HG03520 (cell line): ENCODE measurements around the gene TXN2.
"Not testable (repeated sequence)": the region's sequence is repeated elsewhere in the genome, so short reads cannot be mapped to it uniquely, and the experiment has no call there.

Source experiments
- ATAC-seq: cut with Tn5 transposase; IDR thresholded peaks from one replicate; pipeline ENCODE4 v1.9.1; 2021; ENCODE audit warnings: mild to moderate bottlenecking, moderate library complexity; ENCODE audit not compliant: unreplicated experiment

TXN2 gene, protein sequence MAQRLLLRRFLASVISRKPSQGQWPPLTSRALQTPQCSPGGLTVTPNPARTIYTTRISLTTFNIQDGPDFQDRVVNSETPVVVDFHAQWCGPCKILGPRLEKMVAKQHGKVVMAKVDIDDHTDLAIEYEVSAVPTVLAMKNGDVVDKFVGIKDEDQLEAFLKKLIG

DNA sequence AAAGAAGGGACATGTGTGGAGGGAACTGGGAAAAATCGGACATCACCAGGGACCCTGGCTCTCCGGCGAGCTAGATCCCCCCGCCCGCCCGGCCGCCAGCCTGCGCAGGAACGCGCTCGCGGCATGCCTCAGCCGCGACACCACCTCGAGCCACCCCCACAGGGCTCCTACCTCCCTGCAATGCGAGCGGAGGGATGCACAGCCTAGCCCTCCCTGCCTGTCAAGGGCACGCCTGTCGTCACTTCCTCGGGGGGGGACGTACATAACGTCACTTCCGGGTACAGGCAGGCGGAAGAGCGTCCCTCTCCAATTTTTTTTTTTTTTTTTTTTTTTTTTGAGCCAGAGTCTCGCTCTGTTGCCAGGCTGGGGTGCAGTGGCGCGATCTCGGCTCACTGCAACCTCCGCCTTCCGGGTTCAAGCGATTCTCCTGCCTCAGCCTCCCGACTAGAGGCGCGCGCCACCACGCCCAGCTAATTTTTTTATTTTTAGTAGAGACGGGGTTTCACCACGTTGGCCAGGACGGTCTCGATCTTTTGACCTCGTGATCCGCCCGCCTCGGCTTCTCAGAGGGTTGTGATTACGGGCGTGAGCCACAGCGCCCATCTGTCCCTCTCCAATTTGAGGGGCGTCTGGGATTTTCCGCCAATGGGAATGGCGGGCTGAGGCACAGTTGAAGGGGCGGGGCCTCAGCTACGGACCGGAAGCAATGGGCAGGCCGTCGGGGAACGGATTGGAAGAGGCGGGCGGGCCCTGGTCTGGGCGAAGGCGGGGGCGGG lies at the start of gene TXN2:
TSS of gene TXN2 (minus strand) at position 248 of the 776 bp plus-strand sequence. CDS start 803 bp downstream, outside the sequence.
- ATAC-seq, result peak; percentile 83

DNA sequence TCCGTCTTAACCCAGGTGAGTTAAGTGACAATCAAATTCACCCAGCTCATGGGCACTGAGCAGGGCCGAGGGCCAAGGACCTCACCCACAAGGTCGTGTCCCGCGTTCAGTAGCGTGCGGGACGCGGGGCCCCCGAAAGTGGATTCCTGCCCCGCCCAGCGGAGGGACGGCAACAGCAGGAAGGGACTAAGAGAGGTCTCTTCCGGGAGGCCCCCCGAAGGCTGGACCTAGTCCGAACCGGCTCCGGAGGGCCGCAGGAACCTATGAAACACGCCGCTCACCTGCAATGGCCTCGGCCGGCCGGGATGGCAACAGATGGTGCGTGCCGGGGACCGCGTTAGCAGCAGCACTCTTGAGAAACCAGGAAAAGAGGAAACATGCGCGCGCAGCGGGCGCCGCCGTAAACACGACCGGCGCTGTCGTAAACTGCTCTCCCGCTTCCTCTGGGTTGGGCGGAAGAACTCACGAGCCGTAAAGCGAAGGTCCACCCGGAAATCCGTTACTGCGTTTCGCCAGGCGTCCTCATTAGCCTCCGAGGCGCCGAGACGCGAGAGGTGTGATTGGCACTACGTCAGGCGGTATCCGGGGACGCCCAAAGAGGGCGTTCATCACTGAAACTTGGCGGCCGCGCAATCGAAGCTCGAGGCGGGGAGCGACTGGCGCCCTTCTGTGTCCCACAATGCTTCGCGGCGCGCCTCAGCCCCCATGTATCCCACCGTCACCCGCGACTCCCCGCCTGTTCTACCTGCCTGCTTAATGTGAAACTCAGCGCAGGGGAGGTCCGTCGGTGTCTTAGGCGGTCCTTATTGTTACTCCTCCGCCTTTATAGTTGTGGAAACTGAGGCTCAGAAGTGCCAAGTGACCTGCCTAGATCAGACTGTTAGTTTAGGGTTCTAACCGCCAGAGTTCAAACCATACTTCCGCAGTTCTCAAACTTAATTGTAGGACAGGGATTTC lies 47.6 kb upstream of the TXN2 start, which contains the start of gene EIF3D:
TSS of gene EIF3D (minus strand) at position 372 of the 957 bp plus-strand sequence. CDS start 3,045 bp downstream, outside the sequence.
- peak; percentile 83 for ATAC-seq

DNA sequence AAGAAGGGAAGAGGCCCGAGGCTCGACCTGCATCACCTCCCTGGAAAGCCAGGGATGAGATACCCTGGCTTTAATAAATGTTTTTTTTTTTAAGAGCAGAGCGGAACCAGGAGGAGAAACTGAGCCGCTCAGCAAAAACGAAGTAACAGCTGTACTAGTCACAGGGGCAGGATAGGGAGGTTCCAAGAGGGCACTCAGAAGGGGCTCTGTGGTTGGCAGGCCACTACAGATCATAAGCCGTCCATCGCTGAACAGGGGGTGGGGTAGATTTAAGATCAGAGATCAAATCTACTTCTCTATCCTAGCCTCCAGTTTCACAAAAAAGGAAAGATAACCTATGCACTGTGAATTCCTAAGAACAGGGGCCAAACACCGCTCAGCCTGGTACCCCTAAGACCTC lies 46.9 kb upstream of the TXN2 start:
- ATAC-seq, result no peak

DNA sequence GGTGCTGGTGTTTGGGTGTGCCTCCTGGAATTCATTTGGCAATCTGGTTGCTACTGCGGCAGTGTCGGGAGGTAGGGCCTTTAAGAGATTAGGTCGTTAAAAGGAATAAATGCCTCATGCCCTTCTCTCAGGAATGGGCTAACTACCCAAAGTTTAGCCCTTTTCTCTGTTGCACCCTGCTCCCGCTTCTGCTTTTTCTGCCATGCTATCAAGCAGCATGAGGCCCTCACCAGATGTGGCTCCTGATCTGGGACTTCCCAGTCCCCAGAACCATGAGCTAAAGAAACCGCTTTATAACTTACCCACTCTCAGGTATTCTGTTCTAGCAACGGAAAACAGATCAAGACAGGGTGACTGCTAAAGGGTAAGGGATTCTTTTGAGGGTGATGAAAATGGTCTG lies 41.2 kb upstream of the TXN2 start:
- ATAC-seq, result no peak

DNA sequence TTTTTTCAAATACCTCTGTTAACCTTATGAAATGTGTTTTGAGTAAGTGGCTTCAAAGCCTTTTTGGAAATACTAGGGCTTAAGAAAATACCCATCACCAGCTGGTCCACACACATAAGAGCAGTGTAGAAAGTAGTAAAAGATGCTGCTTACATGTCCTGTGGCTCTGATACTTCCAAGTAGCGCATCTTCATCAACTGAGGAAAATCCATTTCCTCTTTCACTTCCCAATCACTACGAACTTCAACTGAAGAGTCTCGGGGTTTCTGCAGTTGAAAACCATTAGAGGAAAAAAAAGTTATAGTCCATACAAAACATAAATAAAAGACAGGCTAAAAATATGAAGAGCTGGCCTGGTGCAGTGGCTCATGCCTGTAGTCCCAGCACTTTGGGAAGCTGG lies 39.0 kb upstream of the TXN2 start:
- ATAC-seq, result no peak

DNA sequence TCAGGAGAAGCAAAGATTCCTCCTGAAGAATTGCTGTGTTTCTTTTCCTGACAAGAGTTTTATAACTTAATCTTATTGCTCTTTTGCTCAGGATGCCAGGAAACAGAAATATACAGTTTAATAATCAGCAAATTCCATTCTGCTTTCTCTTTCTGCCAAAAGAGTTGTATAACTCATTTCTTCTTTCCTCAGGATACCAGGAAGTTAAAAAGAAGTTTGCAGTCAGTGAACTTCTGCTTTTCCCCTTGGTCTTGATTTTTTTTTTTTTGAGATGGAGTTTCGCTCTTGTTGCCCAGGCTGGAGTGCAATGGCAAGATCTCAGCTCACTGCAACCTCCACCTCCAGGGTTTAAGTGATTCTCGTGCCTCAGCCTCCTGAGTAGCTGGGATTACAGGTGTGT lies 38.5 kb upstream of the TXN2 start:
- not testable (repeated sequence) for ATAC-seq

DNA sequence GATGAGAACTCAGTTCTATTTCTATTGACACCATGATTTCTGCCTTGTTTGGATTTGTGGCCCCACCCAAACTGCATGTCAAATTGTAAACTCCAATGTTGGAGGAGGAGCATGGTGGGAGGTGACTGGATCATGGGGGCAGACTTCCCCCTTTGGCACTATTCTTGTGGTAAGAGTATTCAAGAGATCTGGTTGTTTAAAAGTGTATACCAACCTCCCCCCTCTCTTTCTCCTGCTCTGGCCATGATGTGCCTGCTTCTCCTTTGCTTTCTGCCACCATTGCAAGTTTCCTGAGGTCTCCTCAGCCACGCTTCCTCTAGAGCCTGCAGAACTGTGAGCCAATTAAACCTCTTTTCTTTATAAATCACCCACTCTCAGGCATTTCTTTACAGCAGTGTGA lies 33.3 kb upstream of the TXN2 start:
- ATAC-seq, result no peak

DNA sequence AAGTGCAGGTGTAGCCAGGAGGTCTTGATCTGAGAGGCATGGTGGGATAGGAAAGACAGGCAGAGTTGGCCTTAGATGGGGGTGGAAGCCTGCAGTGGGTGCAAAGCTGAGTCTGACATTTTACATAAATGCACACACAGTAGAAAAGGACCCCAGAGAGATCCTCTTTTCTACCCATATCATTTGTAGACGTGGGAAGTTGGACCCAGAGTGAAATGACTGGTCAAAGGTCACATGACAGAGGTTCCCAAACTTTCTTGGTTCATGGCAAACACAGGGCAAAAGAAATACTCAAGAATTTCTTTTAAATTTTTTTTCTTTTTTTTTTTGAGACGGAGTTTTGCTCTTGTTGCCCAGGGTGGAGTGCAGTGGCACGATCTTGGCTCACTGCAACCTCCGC lies 31.6 kb upstream of the TXN2 start:
- ATAC-seq, result no peak

DNA sequence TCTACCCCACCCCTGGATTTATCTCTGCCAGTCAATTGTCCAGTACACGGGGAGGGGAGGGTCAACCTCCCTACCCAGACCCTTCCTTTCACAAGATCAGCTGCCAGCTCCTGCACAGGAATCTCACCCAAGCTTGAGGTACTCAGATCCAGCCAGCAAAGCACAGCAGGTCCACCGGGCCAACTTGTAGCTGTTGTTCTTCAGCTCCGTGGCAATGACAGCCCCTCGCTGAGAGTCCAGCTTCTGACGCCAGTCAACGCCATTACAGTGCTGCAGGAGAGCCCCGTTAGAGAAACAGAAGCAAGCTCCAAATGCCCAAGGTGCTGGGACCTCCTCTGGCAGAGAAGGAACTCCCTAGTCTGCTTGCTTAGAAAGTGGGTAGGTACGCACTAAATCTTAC lies 30.9 kb upstream of the TXN2 start:
- ATAC-seq, result no peak

DNA sequence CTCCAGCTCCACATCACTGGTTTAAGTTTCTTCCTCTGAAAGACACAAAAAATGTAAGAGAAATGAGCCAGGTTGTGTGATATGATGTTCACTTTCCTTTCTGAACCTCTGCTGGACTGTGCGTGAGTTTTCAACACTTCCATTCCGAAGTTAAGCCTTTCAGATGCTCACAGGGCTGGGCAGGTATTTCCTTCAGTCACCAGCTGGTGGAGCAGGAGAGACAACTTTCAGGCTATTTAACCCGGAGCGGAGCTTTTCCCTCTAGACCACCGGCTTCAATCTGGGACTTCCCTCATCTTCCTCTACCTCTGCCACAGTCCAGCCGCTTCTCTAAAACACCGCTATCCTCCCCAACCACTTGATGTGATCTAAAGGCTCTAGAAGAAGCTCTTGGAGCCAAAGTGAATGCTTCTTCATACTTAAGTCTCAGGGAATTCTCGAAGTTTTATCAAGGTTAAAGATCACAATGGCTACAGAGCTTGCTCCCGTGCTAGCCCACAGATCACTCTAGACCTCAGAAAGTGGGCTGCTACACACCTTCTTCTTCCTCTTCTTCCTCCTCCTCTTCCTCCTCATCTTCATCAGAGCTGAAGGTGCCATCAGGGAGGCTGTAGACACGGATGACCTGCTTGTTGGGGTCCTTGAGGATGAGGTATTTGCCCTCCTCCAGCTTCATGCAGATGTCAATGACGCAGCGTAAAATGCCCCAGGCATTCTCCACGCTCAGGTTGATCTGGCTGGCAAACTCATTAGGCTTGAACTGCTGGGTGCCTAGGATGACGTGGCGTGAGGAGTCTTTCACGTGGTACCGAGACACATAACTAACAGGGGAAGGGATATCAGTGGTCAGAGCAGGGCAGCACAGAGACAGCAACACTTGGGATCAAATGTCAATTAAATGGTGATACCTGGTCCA lies 29.8 kb upstream of the TXN2 start:
- ATAC-seq, result no peak

DNA sequence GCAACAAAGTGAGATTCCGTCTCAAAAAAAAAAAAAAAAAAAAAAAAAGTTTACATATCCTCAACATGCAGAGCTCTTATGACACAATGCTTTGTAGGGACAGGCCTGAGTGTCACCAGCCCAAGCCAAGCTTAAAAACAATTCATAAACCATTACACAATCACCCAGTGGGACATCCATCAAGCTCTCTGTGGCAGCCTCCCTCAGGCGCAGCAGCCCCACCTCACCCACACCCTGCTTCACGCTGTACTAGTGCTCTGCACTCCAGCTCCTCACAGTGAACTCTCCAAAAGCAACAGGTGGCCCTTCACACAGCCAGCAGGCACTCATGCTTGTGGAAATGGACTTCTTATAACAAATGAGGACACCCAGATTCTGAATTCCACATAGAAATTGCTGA lies 28.9 kb upstream of the TXN2 start:
- no peak for ATAC-seq

DNA sequence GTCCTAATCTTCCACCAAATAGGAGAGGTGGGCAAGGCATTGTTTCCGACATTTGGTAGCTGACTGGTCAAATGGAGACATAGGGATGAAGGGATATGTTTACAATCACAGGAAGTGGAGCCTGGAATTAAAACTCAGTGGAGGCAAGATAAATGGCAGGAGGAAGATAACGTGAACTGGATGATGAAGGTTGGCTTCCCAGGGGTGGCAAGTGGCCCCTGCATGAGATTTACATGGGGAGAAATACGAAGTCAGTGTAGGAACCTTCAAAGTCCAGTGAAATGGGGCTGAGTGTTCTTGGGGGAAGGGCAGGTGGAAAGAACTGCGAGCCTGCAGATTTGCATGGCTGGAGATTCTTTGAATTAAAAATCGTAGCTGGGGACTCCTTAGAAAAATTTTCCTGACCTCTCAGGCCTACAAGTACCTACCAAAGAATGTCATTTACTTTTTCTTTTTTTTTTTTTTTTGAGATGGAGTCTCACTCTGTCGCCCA lies 26.1 kb upstream of the TXN2 start:
- ATAC-seq, result no peak

DNA sequence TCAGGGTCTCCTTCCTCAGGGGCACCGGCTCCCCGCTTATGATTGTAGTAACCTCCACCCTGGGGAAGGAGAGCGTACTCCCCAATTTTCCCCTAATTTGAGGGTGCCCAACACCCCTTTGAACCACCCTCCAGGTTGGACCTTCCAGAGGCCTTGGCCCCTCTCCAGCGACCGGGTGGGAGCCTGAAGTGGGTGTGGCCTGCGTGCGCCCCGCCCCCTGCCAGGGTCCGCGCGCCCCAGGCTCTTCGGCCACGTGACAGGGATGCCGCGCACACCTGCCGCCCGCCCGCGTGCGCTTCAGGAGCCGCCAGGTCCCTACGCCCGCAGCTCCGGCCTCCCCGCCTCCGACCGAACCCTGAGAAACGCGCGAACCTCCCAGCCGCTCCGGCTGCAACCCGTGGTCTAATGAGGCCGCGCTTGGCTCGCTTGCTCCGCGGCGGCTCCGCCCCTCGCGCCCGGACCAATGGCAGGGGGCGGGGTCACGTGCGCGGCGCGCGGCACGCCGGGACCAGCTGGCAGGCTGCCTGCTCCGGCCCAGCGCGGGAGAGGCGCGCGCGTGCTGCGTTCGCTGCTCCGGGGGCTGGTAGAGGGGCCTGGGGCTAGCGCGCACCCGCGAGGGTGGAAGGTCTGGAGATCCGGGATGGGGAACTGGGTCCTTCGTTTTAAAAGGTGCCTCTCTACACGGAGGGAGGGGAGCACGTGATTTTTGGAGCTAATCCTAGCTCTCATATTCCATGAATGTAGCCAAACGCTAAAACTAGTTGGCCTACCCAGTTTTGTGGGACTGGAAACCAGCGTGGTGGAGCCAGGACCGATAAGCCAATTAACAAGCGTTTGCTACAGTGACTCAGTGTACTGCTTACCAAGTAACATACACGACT lies 25.4 kb upstream of the TXN2 start, which contains the start of gene FOXRED2:
TSS of gene FOXRED2 (minus strand) at position 404 of the 881 bp plus-strand sequence. CDS start 618 bp downstream, outside the sequence.
- ATAC-seq, result peak; percentile 83

DNA sequence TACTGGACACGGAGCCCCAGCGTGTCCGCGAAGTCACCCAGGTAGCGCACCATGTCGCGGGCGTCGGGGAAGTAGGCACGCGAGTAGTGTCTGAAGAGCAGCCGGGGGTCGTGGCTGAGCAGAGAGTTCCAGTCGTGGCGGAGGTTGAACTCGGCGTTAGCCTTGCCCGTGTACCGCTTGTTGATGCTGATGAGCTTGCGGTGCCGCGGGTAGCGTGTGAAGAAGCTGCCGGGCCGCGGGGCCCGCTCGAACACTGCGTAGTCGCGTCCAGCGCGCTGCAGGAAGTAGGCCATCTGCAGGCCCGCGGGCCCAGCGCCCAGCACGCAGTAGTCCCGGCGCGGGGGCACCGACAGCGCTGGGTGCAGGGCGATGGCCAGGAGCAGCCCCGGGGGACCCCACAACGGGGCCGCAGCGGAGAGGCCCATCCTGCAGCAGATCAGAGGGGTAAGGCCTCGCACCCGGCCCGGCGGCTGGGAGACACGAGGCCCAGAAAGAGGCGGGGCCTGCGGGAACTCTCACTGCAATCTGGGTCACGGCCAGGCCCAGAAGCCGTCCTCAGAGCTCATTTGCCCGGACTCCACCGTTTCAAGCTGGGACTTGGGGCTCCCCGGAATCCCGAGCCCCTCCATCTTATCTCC lies 24.7 kb upstream of the TXN2 start:
- ATAC-seq, result no peak

DNA sequence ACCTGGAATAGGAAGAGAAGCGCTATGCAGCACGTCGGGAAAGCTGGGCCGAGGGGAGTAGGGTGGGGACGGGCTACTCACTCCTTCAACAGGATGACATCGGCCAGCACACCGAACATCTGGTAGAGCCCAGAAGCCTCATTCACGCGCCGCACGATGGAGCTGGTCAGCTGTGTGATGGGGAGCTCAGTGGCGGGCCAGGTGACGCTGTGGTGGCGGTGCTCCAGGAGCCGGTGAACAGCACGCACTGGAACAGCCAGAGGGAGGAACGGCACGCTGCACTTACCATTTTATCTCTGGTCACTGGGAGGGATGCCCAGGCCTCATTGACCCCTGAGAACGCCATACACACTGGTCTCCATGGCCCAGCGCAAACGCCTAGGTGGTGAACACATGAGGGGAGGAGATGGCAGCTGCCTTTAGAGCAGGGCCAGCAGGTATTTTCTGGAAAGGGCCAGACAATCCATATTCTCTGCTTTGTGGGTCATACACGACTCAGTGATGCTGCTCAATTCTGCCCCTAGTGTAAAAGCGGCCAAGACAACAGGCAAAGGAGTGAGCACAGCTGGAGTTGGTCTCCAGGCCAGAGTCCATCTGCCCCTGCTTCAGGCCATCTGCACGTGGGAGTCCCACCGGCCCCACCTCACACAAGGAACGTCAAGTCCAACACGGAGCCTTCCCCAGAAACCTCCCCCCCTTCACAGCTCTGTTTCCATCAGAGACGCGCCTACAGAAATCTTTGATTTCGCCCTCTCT lies 16.6 kb upstream of the TXN2 start:
- ATAC-seq, result no peak

DNA sequence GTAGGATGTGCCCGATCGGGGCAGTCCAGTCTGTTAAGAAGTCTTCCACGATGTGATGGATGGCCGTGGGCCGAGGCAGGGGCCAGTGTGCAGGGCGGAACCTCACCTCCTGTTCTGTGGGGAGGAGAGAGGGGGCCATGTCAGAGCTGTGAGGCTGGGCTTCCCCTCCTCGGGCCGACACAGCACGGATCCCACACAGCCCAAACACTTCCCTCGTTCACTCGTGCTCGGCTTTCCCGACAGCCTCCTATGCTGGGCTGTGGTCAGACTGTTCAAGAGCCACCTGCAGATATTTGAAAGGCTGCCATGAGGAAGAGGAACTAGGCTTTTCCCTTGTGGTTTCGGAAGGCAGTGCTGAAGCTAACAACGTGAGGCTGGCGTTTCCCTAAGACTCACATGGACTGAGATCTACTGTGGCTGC lies 12.3 kb upstream of the TXN2 start:
- ATAC-seq, result no peak

DNA sequence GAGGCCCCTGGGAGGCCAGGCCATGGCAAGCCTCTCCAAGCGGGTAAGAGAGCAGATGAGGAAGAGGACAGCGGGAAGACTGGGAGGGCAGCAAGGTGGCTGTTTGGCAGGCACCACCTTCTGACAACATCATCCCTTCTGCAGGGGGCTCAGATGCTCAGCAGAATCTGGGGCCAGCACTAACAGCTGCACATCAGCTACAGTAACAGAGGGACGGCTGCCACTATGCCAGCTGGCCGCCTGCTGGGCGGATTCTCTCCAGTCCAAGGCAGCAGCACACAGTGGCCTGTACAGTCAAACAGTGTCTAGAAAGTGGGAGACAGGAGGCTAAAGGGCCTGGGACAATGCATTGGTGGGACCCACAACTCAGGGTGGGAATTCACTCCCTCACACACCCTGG lies 10.7 kb upstream of the TXN2 start:
- no peak for ATAC-seq

DNA sequence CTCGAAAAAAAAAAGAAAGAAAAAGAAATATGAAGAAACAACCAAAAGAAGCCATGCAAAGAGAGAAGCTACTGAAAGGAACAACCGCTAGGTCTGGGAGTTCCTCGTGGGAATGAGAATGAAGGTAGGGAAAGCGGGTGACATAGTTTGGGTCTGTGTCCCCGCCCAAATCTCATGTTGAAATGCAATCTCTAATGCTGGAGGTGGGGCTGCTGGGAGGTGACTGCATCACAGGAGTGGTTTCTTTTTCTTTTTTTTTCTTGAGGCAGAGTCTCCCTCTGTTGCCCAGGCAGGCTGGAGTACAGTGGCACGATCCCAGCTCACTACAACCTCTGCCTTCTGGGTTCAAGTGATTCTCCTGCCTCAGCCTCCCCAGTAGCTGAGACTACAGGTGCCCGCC lies 9.7 kb upstream of the TXN2 start:
- no peak for ATAC-seq
